Measurements from ENCODE around the gene SMPDL3B.

The SMPDL3B gene, protein sequence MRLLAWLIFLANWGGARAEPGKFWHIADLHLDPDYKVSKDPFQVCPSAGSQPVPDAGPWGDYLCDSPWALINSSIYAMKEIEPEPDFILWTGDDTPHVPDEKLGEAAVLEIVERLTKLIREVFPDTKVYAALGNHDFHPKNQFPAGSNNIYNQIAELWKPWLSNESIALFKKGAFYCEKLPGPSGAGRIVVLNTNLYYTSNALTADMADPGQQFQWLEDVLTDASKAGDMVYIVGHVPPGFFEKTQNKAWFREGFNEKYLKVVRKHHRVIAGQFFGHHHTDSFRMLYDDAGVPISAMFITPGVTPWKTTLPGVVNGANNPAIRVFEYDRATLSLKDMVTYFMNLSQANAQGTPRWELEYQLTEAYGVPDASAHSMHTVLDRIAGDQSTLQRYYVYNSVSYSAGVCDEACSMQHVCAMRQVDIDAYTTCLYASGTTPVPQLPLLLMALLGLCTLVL

DNA sequence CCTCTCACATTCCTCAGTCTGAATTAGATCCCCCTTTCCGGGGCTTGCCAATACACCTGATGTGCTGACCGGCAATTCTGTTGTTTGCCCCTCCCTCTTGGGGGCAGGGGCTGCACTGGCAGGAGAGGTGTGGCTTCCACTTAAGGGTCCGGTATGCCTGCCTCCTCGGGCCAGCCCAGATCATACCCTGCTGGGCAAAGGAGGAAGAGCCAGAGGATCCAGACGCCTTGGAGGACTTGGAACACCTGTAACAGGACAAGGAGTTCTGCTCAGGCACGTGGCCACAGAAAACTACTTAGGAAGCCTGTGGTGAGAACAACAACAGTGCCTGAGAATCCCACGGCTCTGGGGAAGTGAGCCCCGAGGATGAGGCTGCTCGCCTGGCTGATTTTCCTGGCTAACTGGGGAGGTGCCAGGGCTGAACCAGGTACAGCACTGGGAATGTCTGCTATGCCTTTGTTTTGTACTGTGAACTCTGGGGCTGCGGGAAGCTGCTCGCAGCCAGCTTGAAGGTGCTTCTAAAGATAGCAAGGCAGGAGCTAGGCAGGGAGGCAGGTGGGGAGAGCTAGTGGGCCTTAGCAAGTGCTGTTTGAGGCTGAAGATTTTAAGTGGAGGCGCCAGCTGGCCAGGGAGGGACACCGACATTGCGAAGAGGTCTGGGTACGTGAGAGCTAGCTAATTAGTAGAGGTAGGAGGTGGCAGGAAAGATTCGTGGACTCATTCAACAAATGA, at the start of gene SMPDL3B:
SMPDL3B (plus strand) TSS at position 183 of the 732 bp plus-strand sequence; CDS start at position 367, 184 bp downstream.
- Mint-ChIP-seq H3K4me3 (peak within 1 kb of the TSS; percentile 1 to 19), H3K27me3 (peaks cover 15 to 31% of the 10 kb centered on the region in 2 donors), H3K27ac (peak within 1 kb of the TSS; percentile 31), H3K4me1 (peaks cover 12 to 33% of the 10 kb centered on the region in 2 donors), H3K36me3 (no peaks in the 10 kb centered on the region), H3K9me3 (no peaks in the 10 kb centered on the region)
- DNase-seq (no peak), ATAC-seq (replicated peaks) (peak in 1 of 2 donors; percentile 51)

DNA sequence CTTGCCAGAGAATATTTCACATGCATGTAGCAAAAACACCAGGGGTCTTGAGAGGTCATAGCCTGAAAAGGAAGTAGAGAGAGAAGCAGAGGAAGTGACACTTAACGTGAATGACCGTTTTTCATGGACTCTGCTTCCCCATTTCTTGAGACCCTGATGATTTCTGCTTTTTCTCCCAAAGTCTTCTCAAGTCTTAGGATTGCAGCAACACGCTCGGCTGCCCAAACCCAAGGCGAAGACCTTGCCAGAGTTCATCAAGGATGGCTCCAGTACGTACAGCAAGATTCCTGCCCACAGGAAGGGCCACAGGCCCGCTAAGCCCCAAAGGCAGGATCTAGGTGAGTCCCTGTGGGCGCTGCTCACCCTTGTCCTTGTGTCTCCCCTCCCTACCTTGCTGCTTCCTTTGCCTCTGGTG, 49.7 kb upstream of the SMPDL3B start:
- Mint-ChIP-seq H3K4me3 (peak overlapping the region; percentile 15 to 41), H3K27ac (peak overlapping the region; percentile 97), H3K4me1 (peaks cover 55 to 68% of the 10 kb centered on the region in 2 donors), H3K9me3 (no peaks in the 10 kb centered on the region), H3K36me3 (peaks cover 62 to 76% of the 10 kb centered on the region in 2 donors), H3K27me3 (no peaks in the 10 kb centered on the region)
- DNase-seq (no peak), ATAC-seq (replicated peaks) (no peak)

DNA sequence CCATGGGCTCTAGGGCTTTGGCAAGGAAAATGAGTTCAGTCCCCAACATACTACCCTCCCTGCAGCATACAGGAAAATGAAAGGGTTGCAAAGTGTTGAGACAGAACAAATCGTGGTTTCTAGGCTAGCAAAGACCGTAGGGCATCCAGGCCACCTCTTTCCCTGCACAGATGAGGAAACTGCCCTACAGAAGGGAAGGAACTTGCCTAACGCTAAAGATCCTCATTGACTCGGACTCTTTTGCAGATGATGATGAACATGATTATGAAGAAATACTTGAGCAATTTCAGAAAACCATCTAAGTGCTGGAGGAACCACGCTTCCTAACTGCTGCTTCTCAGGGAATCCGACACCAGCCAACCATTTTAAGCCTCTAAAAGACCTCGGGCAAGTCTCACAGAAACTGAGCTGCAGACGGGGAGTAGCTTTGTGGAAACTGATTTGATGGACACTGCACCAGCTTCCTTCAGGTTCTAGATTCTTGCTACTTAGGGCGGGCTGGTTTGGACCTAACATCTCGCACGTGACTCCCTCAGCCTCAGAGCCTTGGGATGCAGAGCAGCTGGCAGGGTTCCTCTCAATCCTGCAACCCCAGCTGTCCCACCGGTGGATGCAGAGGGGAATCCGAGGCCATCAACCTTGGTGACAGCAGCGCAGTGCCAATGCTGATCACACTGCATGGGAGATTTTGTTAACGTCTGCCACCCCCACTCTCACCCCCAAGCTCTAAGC, 49.0 kb upstream of the SMPDL3B start:
- DNase-seq (no peak), ATAC-seq (replicated peaks) (no peak)
- peaks cover 58 to 75% of the 10 kb centered on the region in 2 donors for H3K4me1 Mint-ChIP-seq
- no peaks in the 10 kb centered on the region for H3K9me3 Mint-ChIP-seq
- peaks cover 64 to 79% of the 10 kb centered on the region in 2 donors for H3K36me3 Mint-ChIP-seq
- peak overlapping the region; percentile 97 for H3K27ac Mint-ChIP-seq
- H3K27me3 Mint-ChIP-seq = no peaks in the 10 kb centered on the region
- H3K4me3 Mint-ChIP-seq = no peak overlapping the region

- no peaks in the 10 kb centered on the region for H3K27me3 Mint-ChIP-seq
- peaks cover 62 to 80% of the 10 kb centered on the region in 2 donors for H3K4me1 Mint-ChIP-seq
- H3K4me3 Mint-ChIP-seq = no peak overlapping the region
- H3K9me3 Mint-ChIP-seq = no peaks in the 10 kb centered on the region
- ATAC-seq (replicated peaks) = no peak
- no peak overlapping the region for H3K27ac Mint-ChIP-seq
- H3K36me3 Mint-ChIP-seq = peaks cover 61 to 79% of the 10 kb centered on the region in 2 donors
- DNase-seq = no peak
These were observed 48.5 kb upstream of the SMPDL3B start for GRCh38 chr1:27886353-27886679.

DNA sequence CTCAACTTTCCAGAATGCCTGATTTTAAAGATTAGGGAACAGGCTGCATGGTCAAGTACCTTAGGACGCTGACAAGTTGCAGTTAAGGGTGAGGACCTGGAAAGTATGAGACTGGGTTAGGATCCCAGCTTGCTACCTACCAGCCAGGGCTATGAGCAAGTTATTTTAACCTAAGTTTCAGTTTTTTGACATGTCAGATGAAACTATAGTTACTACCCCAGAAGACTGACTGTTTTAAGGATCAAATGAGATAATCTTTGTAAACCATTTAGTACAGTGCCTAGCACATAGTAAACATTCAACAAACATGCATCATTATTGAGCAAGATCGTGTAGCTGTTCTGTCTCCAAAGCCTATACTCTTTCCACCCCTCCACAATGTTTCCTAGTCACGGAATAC, 48.1 kb upstream of the SMPDL3B start:
- Mint-ChIP-seq H3K4me1 (peaks cover 66 to 84% of the 10 kb centered on the region in 2 donors), H3K36me3 (peaks cover 58 to 76% of the 10 kb centered on the region in 2 donors), H3K27ac (peak overlapping the region; percentile 93), H3K9me3 (no peaks in the 10 kb centered on the region), H3K4me3 (peak overlapping the region in 1 of 2 donors; percentile 53), H3K27me3 (no peaks in the 10 kb centered on the region)
- DNase-seq (no peak), ATAC-seq (replicated peaks) (no peak)

- Mint-ChIP-seq H3K9me3 (no peaks in the 10 kb centered on the region), H3K27me3 (no peaks in the 10 kb centered on the region), H3K4me3 (peak overlapping the region; percentile 53 to 69), H3K4me1 (peaks cover 70 to 87% of the 10 kb centered on the region in 2 donors), H3K27ac (peak overlapping the region; percentile 93), H3K36me3 (peaks cover 54 to 76% of the 10 kb centered on the region in 2 donors)
- peak; percentile 24 to 37 for ATAC-seq (replicated peaks)
- DNase-seq = peak; percentile 31
These were observed 47.4 kb upstream of the SMPDL3B start for GRCh38 chr1:27887215-27888021.

- ATAC-seq (replicated peaks) = no peak
- Mint-ChIP-seq H3K27ac (peak overlapping the region; percentile 81), H3K9me3 (no peaks in the 10 kb centered on the region), H3K36me3 (peaks cover 53 to 66% of the 10 kb centered on the region in 2 donors), H3K27me3 (no peaks in the 10 kb centered on the region), H3K4me1 (peaks cover 58 to 77% of the 10 kb centered on the region in 2 donors), H3K4me3 (no peak overlapping the region)
- DNase-seq = no peak
These were observed 45.3 kb upstream of the SMPDL3B start for GRCh38 chr1:27889506-27889905.

GRCh38 chr1:27891196-27891889, 43.5 kb upstream of the SMPDL3B start:
- ATAC-seq (replicated peaks) = peak; percentile 71 to 86
- H3K27me3 Mint-ChIP-seq = no peaks in the 10 kb centered on the region
- H3K27ac Mint-ChIP-seq = peak overlapping the region; percentile 94
- no peaks in the 10 kb centered on the region for H3K9me3 Mint-ChIP-seq
- H3K36me3 Mint-ChIP-seq = peaks cover 47 to 63% of the 10 kb centered on the region in 2 donors
- peak; percentile 72 for DNase-seq
- peak overlapping the region; percentile 60 to 63 for H3K4me3 Mint-ChIP-seq
- peaks cover 50 to 72% of the 10 kb centered on the region in 2 donors for H3K4me1 Mint-ChIP-seq

DNA sequence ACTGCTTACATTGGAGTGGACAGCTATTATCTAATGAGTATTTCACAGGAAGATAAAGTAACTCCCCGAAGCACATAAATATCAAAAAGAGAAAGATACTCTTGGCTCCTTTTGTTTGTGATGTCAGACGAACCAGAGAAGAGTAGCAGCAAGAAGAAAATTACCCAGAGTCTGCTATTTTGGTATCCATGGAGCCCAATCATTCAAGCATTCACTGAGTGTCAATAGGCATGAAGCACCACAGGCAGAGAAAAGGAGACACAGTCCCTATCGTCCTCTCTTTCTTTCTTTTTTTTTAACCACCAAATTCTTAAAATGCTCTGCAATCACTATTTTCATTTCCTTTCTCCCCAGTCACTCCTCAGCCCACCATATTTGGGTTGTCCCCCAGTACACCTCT, 40.3 kb upstream of the SMPDL3B start:
- H3K27me3 Mint-ChIP-seq = no peaks in the 10 kb centered on the region
- H3K9me3 Mint-ChIP-seq = no peaks in the 10 kb centered on the region
- H3K4me1 Mint-ChIP-seq = peaks cover 31 to 50% of the 10 kb centered on the region in 2 donors
- peak overlapping the region; percentile 84 for H3K27ac Mint-ChIP-seq
- DNase-seq (no peak), ATAC-seq (replicated peaks) (no peak)
- H3K36me3 Mint-ChIP-seq = peaks cover 34 to 47% of the 10 kb centered on the region in 2 donors
- H3K4me3 Mint-ChIP-seq = no peak overlapping the region

DNA sequence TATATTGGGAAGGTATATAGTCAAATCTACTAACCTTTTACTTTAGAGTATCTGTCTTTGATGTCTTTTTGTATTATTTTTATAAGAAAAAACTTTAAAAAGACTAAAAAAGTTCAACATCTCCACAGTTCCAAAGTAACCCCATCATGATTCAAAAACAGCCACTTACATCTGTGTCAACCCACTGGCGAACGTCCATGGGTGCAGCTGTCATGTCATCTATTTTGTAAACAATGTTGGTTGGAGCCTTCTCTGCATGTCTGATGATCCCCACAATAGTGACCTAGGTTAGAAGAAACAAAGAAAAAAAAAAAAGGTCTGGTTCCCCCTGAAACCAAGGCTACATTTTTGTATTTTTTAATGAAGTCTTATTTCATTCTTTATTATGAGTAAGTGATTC, 28.0 kb upstream of the SMPDL3B start:
- Mint-ChIP-seq H3K27ac (no peak overlapping the region), H3K36me3 (peaks cover 33 to 40% of the 10 kb centered on the region in 2 donors), H3K9me3 (no peaks in the 10 kb centered on the region), H3K4me3 (no peak overlapping the region), H3K27me3 (no peaks in the 10 kb centered on the region), H3K4me1 (peaks cover 0 to 3% of the 10 kb centered on the region in 2 donors)
- no peak for ATAC-seq (replicated peaks)
- no peak for DNase-seq

- Mint-ChIP-seq H3K4me3 (no peak overlapping the region), H3K4me1 (peaks cover 4 to 5% of the 10 kb centered on the region in 2 donors), H3K9me3 (peaks cover 0 to 2% of the 10 kb centered on the region in 2 donors), H3K27ac (peak overlapping the region; percentile 37), H3K27me3 (peaks cover 0 to 2% of the 10 kb centered on the region in 2 donors), H3K36me3 (peaks cover 15 to 23% of the 10 kb centered on the region in 2 donors)
- ATAC-seq (replicated peaks) (no peak), DNase-seq (no peak)
These were observed 22.4 kb upstream of the SMPDL3B start for GRCh38 chr1:27912429-27912828.

DNA sequence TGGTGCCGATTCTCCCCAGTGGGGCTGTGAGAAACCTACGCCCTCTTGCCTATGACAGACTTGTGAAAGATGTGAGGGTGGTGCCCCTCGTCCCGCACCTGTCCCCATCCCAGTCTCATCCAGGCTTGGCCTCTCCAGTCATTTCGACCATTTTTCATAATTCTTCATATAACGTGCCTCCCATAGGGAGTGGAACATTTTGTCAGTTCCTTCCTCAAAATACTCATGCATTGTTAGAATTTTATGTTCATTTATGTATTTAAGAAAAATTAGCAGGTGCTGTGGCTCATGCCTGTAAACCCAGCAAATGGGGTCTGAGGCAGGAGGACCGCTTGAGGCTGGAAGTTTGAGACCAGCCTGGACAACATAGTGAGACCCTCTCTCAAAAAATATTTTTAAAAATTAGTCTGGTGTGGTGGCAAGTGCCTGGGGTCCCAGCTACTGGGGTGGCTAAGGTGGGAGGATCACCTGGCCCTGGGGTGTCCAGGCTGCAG, 19.7 kb upstream of the SMPDL3B start:
- DNase-seq (no peak), ATAC-seq (replicated peaks) (peak in 1 of 2 donors; percentile 0)
- Mint-ChIP-seq H3K36me3 (peaks cover 3 to 14% of the 10 kb centered on the region in 2 donors), H3K27ac (peak overlapping the region; percentile 99), H3K4me1 (peaks cover 3 to 4% of the 10 kb centered on the region in 2 donors), H3K27me3 (peaks cover 0 to 12% of the 10 kb centered on the region in 2 donors), H3K9me3 (peaks cover 0 to 2% of the 10 kb centered on the region in 2 donors), H3K4me3 (peak overlapping the region; percentile 96 to 97)

DNA sequence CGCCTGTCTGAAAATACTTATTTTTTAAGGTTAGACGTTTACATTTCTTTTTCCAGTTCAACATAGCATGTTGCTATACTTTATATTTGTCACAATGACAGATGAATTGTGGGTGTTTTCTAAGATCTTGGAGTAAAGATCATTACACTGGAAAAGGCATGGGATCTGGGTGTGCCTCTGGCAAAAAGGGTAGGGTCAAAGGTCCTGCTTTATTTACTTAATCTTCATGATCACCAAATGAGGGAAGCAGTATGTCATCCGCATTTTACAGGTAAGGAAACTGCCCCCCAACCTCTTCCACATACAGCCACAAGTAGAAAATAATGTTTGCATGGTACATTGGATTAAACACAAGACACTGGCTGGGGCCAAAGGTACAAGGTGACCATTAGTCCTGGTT, 12.5 kb upstream of the SMPDL3B start:
- ATAC-seq (replicated peaks) (no peak), DNase-seq (no peak)
- H3K4me3 Mint-ChIP-seq = no peak overlapping the region
- H3K36me3 Mint-ChIP-seq = no peaks in the 10 kb centered on the region
- no peaks in the 10 kb centered on the region for H3K9me3 Mint-ChIP-seq
- no peaks in the 10 kb centered on the region for H3K4me1 Mint-ChIP-seq
- H3K27ac Mint-ChIP-seq = no peak overlapping the region
- H3K27me3 Mint-ChIP-seq = peaks cover 0 to 12% of the 10 kb centered on the region in 2 donors
